ENCODE measurements around the gene RWDD2A. TPM values are rescaled to one million over a fixed set of nuclear protein-coding genes. Genes with fewer than 3 reads are reported as not detected.
"Not testable (repeated sequence)": the region's sequence is repeated elsewhere in the genome, so short reads cannot be mapped to it uniquely, and the experiment has no call there.

RWDD2A gene
- total RNA-seq, 2 donors from 2014 or later = 3.7 to 4.0 TPM

- H3K4me3 ChIP-seq = no peak overlapping the region
- H3K36me3 ChIP-seq = peaks cover 18% of the 10 kb centered on the region
- H3K27me3 ChIP-seq = no peaks in the 10 kb centered on the region
- H3K4me1 ChIP-seq = peaks cover 0 to 16% of the 10 kb centered on the region in 2 donors
- H3K27ac ChIP-seq = no peak overlapping the region
- no peak for TF ChIP-seq CTCF (IDR thresholded peaks at IDR 0.05)
- no peak for DNase-seq (ENCODE audit: low spot score)
- no peaks in the 10 kb centered on the region for H3K9me3 ChIP-seq
Observed at GRCh38 chr6:83190626-83191025, 2.5 kb upstream of the RWDD2A start.

GRCh38 chr6:83191974-83192373 is 1.2 kb upstream of the RWDD2A start:
- Histone ChIP-seq H3K36me3 (peaks cover 16% of the 10 kb centered on the region), H3K4me3 (peak overlapping the region; percentile 94 to 100), H3K4me1 (peaks cover 0 to 16% of the 10 kb centered on the region in 2 donors), H3K27ac (peak overlapping the region in 1 of 2 donors; percentile 91)
- H3K27me3 ChIP-seq; H3K9me3 ChIP-seq; DNase-seq (ENCODE audit: low spot score): not testable (repeated sequence)

GRCh38 chr6:83192456-83192855 is 701 bp upstream of the RWDD2A start:
- no peak for DNase-seq (ENCODE audit: low spot score)
- Histone ChIP-seq H3K36me3 (peaks cover 20% of the 10 kb centered on the region), H3K27ac (peak overlapping the region; percentile 91 to 93), H3K9me3 (no peaks in the 10 kb centered on the region), H3K4me3 (peak overlapping the region; percentile 94 to 100), H3K4me1 (peaks cover 0 to 16% of the 10 kb centered on the region in 2 donors), H3K27me3 (no peaks in the 10 kb centered on the region)
- no peak for TF ChIP-seq CTCF (IDR thresholded peaks at IDR 0.05)

GRCh38 chr6:83193747-83194566 is 800 bp downstream of the RWDD2A start:
- Histone ChIP-seq H3K4me1 (peaks cover 0 to 16% of the 10 kb centered on the region in 2 donors), H3K27ac (peak overlapping the region; percentile 91 to 93), H3K9me3 (no peaks in the 10 kb centered on the region), H3K36me3 (peaks cover 13% of the 10 kb centered on the region), H3K4me3 (peak overlapping the region; percentile 94 to 100), H3K27me3 (no peaks in the 10 kb centered on the region)
- TF ChIP-seq CTCF (IDR thresholded peaks at IDR 0.05) = no peak
- DNase-seq (ENCODE audit: low spot score) = no peak

GRCh38 chr6:83198486-83199172 is 5.5 kb downstream of the RWDD2A start:
- TF ChIP-seq CTCF (IDR thresholded peaks at IDR 0.05) = no peak
- Histone ChIP-seq H3K4me3 (no peak overlapping the region), H3K27me3 (no peaks in the 10 kb centered on the region), H3K27ac (no peak overlapping the region), H3K36me3 (peaks cover 13% of the 10 kb centered on the region), H3K4me1 (peaks cover 0 to 8% of the 10 kb centered on the region in 2 donors), H3K9me3 (no peaks in the 10 kb centered on the region)
- no peak for DNase-seq (ENCODE audit: low spot score)

GRCh38 chr6:83199173-83199862 is 6.2 kb downstream of the RWDD2A start:
- Histone ChIP-seq H3K27ac (no peak overlapping the region), H3K4me1 (peaks cover 0 to 3% of the 10 kb centered on the region in 2 donors), H3K4me3 (no peak overlapping the region), H3K36me3 (peaks cover 13% of the 10 kb centered on the region), H3K27me3 (no peaks in the 10 kb centered on the region), H3K9me3 (no peaks in the 10 kb centered on the region)
- no peak for TF ChIP-seq CTCF (IDR thresholded peaks at IDR 0.05)
- DNase-seq (ENCODE audit: low spot score) = no peak
